ENCODE measurements around the gene AMBRA1.

The AMBRA1 gene

GRCh38 chr11:46436113-46436512 lies 157.7 kb downstream of the AMBRA1 start:
- DNase-seq: no peak

GRCh38 chr11:46435679-46436078 lies 158.1 kb downstream of the AMBRA1 start:
- no peak for DNase-seq

GRCh38 chr11:46431211-46431610 lies 162.6 kb downstream of the AMBRA1 start:
- DNase-seq: no peak

- DNase-seq: no peak
Observed at GRCh38 chr11:46429717-46430116, 164.1 kb downstream of the AMBRA1 start.

- DNase-seq: no peak
Observed at GRCh38 chr11:46427364-46427763, 166.5 kb downstream of the AMBRA1 start.

GRCh38 chr11:46426233-46426991 lies 167.4 kb downstream of the AMBRA1 start:
- no peak for DNase-seq

- DNase-seq: no peak
Observed at GRCh38 chr11:46422588-46422987, 171.2 kb downstream of the AMBRA1 start.

- no peak for DNase-seq
Observed at GRCh38 chr11:46421257-46421880, 172.5 kb downstream of the AMBRA1 start.

- DNase-seq: no peak
Observed at GRCh38 chr11:46420513-46420912, 173.3 kb downstream of the AMBRA1 start.

GRCh38 chr11:46418751-46419150 lies 175.1 kb downstream of the AMBRA1 start:
- no peak for DNase-seq

- DNase-seq: no peak
Observed at GRCh38 chr11:46417711-46418110, 176.1 kb downstream of the AMBRA1 start.

GRCh38 chr11:46414879-46415278 lies 178.9 kb downstream of the AMBRA1 start:
- DNase-seq: no peak

- DNase-seq: no peak
Observed at GRCh38 chr11:46414466-46414796, 179.4 kb downstream of the AMBRA1 start.

- DNase-seq: no peak
Observed at GRCh38 chr11:46413760-46414465, 179.9 kb downstream of the AMBRA1 start.

- DNase-seq: no peak
Observed at GRCh38 chr11:46410021-46410420, 183.8 kb downstream of the AMBRA1 start.

GRCh38 chr11:46408407-46408986 lies 185.3 kb downstream of the AMBRA1 start:
- no peak for DNase-seq

GRCh38 chr11:46407635-46408034 lies 186.2 kb downstream of the AMBRA1 start:
- DNase-seq: no peak

- no peak for DNase-seq
Observed at GRCh38 chr11:46404476-46405017, 189.3 kb downstream of the AMBRA1 start.

- no peak for DNase-seq
Observed at GRCh38 chr11:46402957-46403902, 190.6 kb downstream of the AMBRA1 start.

GRCh38 chr11:46397526-46397925 lies 196.3 kb downstream of the AMBRA1 start:
- no peak for DNase-seq

- DNase-seq: no peak
Observed at GRCh38 chr11:46393759-46394158, 200.1 kb downstream of the AMBRA1 start.

GRCh38 chr11:46393231-46393616 lies 200.6 kb downstream of the AMBRA1 start:
- DNase-seq: no peak

All from inflammatory macrophage treated with lipopolysaccharide for 4 hours (primary cell).